SK-N-SH treated with all-trans-retinoic acid at 6 μM for 48 hours (cell line): ENCODE measurements around the gene EIF5B.

ENCODE experiments used
- ATAC-seq: fragments of 200-7000 bp; cut with Tn5 transposase; 3 replicates; pipeline ENCODE4 v1.9.1; 2020; ENCODE audit warnings: mild to moderate bottlenecking, moderate library complexity
- BACH2 ChIP-seq: fragments of 250-450 bp; sonication (Bioruptor Pico); IDR thresholded peaks from 2 replicates; pipeline ENCODE4 v1.9.0; 2021; ENCODE audit warnings: mild to moderate bottlenecking, borderline replicate concordance
- CREB5 ChIP-seq: fragments of 250-450 bp; sonication (Bioruptor Pico); IDR thresholded peaks from 2 replicates; pipeline ENCODE4 v1.5.1; 2020; ENCODE audit warnings: low read depth, mild to moderate bottlenecking, moderate library complexity
- CSDC2 ChIP-seq: fragments of 250-450 bp; sonication (Bioruptor Pico); IDR thresholded peaks from 2 replicates; pipeline ENCODE4 v1.5.0; 2020; ENCODE audit warnings: mild to moderate bottlenecking, moderate library complexity
- CSRNP3 ChIP-seq: fragments of 250-450 bp; sonication (Bioruptor Pico); IDR thresholded peaks from 2 replicates; pipeline ENCODE4 v1.5.1; 2021; ENCODE audit warnings: mild to moderate bottlenecking, moderate library complexity
- ESRRG ChIP-seq: fragments of 250-450 bp; sonication (Bioruptor Pico); IDR thresholded peaks from 2 replicates; pipeline ENCODE4 v1.6.1; 2021; ENCODE audit warnings: mild to moderate bottlenecking
- GLIS3 ChIP-seq: fragments of 250-450 bp; sonication (Bioruptor Pico); IDR thresholded peaks from 2 replicates; pipeline ENCODE4 v1.5.0; 2020; ENCODE audit warnings: mild to moderate bottlenecking, moderate library complexity
- ISL1 ChIP-seq: fragments of 250-450 bp; sonication (Bioruptor Pico); IDR thresholded peaks from 2 replicates; pipeline ENCODE4 v2.1.2; 2022; ENCODE audit warnings: mild to moderate bottlenecking, moderate library complexity
- OSR1 ChIP-seq: fragments of 250-450 bp; sonication (Bioruptor Pico); IDR thresholded peaks from 2 replicates; pipeline ENCODE4 v1.8.0; 2022; ENCODE audit warnings: moderate library complexity, mild to moderate bottlenecking, inconsistent platforms
- RARB ChIP-seq: fragments of 250-450 bp; sonication (Bioruptor Pico); IDR thresholded peaks from 2 replicates; pipeline ENCODE4 v1.8.0; 2021; ENCODE audit warnings: mild to moderate bottlenecking, moderate library complexity
- SNAI2 ChIP-seq: fragments of 250-450 bp; sonication (Bioruptor Pico); IDR thresholded peaks from 2 replicates; pipeline ENCODE4 v1.5.0; 2020; ENCODE audit warnings: mild to moderate bottlenecking, moderate library complexity
- TCF4 ChIP-seq: fragments of 250-450 bp; sonication (Bioruptor Pico); IDR thresholded peaks from 2 replicates; pipeline ENCODE4 v1.8.0; 2021; ENCODE audit warnings: mild to moderate bottlenecking, moderate library complexity, borderline replicate concordance
- TSHZ2 ChIP-seq: fragments of 250-450 bp; sonication (Bioruptor Pico); IDR thresholded peaks from 2 replicates; pipeline ENCODE4 v1.5.0; 2020; ENCODE audit warnings: mild to moderate bottlenecking, moderate library complexity
- ZC3H10 ChIP-seq: fragments of 250-450 bp; sonication (Bioruptor Pico); IDR thresholded peaks from 2 replicates; pipeline ENCODE4 v1.5.1; 2021; ENCODE audit warnings: mild to moderate bottlenecking, moderate library complexity
- ZNF565 ChIP-seq: fragments of 450-650 bp; formaldehyde crosslinking; conservative IDR thresholded peaks from 2 replicates; pipeline ENCODE4 v1.5.0; 2020; ENCODE audit warnings: low read depth, mild to moderate bottlenecking, moderate library complexity
- ZNF70 ChIP-seq: fragments of 450-650 bp; formaldehyde crosslinking; IDR thresholded peaks from 2 replicates; pipeline ENCODE4 v1.5.0; 2020; ENCODE audit warnings: mild to moderate bottlenecking, moderate library complexity
- ZNF8 ChIP-seq: fragments of 450-650 bp; formaldehyde crosslinking; IDR thresholded peaks from 2 replicates; pipeline ENCODE4 v1.5.0; 2020; ENCODE audit warnings: mild to moderate bottlenecking, moderate library complexity
- TF ChIP-seq, protein P1 (sequence below): fragments of 250-450 bp; sonication (Bioruptor Pico); IDR thresholded peaks from 2 replicates; pipeline ENCODE4 v1.8.0; 2020; ENCODE audit warnings: mild to moderate bottlenecking, moderate library complexity, borderline replicate concordance

Gene EIF5B

GRCh38 chr2:99403524-99403923, 66.3 kb downstream of the EIF5B start (continued):
- TF ChIP-seq ZC3H10 (CRISPR knock-in tag) (no peak), BACH2 (no peak), ZNF565 (CRISPR knock-in tag) (no peak), GLIS3 (CRISPR knock-in tag) (no peak), ZNF8 (no peak), ESRRG (no peak), ZNF70 (CRISPR knock-in tag) (no peak), ISL1 (CRISPR knock-in tag) (no peak), CSRNP3 (CRISPR knock-in tag) (no peak), TCF4 (CRISPR knock-in tag) (no peak)
- TF ChIP-seq, protein P1, sequence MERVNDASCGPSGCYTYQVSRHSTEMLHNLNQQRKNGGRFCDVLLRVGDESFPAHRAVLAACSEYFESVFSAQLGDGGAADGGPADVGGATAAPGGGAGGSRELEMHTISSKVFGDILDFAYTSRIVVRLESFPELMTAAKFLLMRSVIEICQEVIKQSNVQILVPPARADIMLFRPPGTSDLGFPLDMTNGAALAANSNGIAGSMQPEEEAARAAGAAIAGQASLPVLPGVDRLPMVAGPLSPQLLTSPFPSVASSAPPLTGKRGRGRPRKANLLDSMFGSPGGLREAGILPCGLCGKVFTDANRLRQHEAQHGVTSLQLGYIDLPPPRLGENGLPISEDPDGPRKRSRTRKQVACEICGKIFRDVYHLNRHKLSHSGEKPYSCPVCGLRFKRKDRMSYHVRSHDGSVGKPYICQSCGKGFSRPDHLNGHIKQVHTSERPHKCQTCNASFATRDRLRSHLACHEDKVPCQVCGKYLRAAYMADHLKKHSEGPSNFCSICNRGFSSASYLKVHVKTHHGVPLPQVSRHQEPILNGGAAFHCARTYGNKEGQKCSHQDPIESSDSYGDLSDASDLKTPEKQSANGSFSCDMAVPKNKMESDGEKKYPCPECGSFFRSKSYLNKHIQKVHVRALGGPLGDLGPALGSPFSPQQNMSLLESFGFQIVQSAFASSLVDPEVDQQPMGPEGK, result no peak

- no peak for TF ChIP-seq ZC3H10 (CRISPR knock-in tag)
- TF ChIP-seq ZNF8, result no peak
- no peak for TF ChIP-seq BACH2
- no peak for TF ChIP-seq SNAI2 (CRISPR knock-in tag)
- TF ChIP-seq CREB5 (CRISPR knock-in tag), result no peak
- no peak for TF ChIP-seq ISL1 (CRISPR knock-in tag)
- TF ChIP-seq, protein P1, result no peak
- no peak for TF ChIP-seq RARB (CRISPR knock-in tag)
- no peak for TF ChIP-seq ZNF565 (CRISPR knock-in tag)
- TF ChIP-seq TSHZ2 (CRISPR knock-in tag), result no peak
- TF ChIP-seq OSR1, result no peak
- TF ChIP-seq TCF4 (CRISPR knock-in tag), result no peak
- ATAC-seq, result no peak; the same call in 2 of the 3 replicates
These were observed 67.0 kb downstream of the EIF5B start for GRCh38 chr2:99404039-99404796.

DNA sequence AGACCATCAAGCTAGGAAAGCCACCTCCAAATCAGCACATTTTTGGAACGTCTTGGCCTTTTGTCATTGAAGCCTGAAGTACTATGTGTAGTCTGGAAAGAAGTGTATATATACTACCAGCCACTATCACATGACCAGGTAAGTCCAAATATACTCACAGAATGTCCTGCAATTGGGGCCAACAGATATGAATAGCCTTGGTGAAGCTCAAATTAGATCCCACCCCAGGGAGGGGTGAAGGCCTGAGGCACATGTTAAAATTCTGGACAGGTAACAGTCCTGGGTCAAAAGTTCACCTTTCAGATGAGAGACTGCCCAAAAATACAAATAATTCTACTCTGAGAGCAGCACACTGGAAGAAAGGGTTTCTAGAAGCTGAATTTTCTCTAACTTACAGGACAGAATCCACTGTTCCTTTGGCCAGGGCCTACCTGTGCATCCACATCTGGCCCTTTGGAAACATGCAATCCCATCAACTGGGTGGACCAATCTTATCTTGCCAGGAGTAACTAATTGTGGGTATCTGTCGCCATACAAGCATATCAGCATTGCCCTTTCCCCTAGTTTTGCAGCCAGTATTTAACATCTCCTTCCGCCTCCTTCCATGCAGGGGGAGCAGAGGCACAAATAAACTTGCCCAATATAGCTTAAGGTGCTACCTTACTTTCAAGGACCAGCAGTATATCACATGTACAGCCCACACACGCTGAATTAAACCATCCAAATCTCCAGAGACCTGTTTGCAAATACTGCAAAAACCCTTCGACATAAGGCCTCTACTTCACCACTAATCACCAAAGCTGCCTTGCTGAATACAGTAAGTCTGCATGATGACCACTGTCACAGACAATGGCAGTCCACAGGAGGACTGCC, 67.8 kb downstream of the EIF5B start:
- no peak for TF ChIP-seq ISL1 (CRISPR knock-in tag)
- TF ChIP-seq RARB (CRISPR knock-in tag), result no peak
- TF ChIP-seq CSDC2 (CRISPR knock-in tag), result no peak
- TF ChIP-seq ESRRG, result no peak
- TF ChIP-seq, all 23 proteins: peak for 0
- ATAC-seq, result no peak
